ENCODE results near the gene TMEM239.
"Not testable (repeated sequence)": the region's sequence is repeated elsewhere in the genome, so short reads cannot be mapped to it uniquely, and the experiment has no call there.

TMEM239 gene

GRCh38 chr20:2820896-2821869, 5.0 kb downstream of the TMEM239 start:
- no peak for DNase-seq (ENCODE audit: low spot score)

- no peak for DNase-seq (ENCODE audit: low spot score)
Observed at GRCh38 chr20:2822073-2822472, 5.9 kb downstream of the TMEM239 start.

DNA sequence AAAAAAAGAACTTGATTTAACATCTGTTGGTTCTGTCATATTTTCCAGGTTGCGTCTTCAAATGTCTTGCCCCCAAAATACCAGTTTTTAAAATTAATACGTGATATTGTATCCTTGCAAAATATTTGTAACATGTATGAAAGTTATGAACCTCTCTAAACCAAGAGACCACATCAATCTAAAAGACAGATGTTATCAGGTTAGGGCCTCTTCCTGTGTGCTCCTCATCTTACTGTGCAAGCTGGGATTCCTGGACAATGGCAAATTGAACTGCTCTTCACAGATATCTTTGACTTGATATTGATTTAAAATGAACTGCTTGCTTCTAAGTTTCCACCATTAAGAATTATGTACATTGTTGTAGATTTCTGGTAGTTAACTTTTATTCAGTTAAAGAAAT, 9.6 kb downstream of the TMEM239 start:
- no peak for DNase-seq (ENCODE audit: low spot score)

GRCh38 chr20:2826655-2827054, 10.5 kb downstream of the TMEM239 start:
- DNase-seq (ENCODE audit: low spot score): no peak

DNA sequence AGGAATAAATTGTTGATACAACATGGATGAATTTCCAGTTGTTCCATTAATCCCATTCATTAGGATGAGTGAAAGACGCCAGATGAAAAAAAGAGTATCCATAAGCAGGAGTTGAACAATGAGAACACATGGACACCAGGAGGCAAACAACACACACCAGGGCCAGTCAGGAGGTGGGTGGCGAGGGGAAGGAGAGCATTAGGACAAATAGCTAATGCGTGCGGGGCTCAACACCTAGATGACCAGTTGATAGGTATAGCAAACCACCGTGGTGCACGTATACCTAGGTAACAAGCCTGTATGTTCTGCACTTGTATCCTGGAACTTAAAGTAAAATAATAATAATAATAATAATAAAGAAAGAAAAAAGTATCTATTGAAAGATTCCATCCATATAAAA, 13.2 kb downstream of the TMEM239 start:
- no peak for DNase-seq (ENCODE audit: low spot score)

GRCh38 chr20:2831206-2831605, 15.0 kb downstream of the TMEM239 start:
- not testable (repeated sequence) for DNase-seq (ENCODE audit: low spot score)

DNA sequence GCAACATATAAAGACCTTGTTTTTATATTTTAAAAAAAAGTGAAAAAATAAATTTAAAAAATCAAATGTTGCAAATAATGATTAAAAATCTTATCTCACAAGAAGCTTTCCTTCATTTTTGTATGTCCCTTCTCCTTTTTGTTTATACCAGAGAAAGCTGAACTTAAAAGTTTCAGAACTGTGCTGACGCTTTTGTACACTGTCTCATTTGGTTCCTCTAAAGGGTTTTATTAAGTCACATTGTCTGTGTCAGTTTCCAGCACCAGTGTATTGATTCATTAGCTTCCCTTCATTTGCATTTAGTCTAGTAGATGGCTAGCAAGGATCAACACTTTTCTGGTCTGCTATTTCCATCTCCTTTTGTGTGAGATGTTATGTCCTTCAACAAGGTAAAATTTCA, 17.6 kb downstream of the TMEM239 start:
- DNase-seq (ENCODE audit: low spot score): no peak

DNA sequence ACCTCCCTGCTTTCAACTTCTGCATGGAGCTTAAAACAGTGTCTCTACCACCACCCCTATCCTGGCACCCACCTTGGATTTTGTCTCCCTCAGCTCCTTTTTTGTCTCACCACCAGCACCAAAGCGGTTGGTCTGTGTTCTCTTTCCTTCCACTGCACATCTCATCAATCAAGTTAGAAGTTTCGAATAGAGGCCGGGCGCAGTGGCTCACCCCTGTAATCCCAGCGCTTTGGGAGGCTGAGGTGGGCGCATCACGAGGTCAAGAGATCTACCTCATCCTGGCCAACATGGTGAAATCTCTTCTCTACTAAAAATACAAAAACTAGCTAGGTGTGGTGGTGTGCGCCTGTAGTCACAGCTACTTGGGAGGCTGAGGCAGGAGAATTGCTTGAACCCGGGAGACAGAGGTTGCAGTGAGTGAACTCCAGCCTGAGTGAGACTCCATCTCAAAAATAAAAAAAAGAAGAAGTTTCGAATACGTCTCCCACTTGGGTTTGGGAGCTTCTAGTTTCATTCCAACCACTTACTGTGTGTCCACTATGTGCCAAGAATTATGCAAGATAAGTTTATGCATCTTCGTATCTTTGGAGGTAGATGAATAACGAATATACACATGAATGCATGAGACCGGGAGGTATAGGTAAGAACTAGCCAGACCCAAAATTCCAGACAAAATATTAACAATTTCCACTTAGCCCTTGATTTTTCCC, 18.4 kb downstream of the TMEM239 start:
- DNase-seq (ENCODE audit: low spot score): no peak

GRCh38 chr20:2835331-2835796, 19.2 kb downstream of the TMEM239 start:
- no peak for DNase-seq (ENCODE audit: low spot score)

DNA sequence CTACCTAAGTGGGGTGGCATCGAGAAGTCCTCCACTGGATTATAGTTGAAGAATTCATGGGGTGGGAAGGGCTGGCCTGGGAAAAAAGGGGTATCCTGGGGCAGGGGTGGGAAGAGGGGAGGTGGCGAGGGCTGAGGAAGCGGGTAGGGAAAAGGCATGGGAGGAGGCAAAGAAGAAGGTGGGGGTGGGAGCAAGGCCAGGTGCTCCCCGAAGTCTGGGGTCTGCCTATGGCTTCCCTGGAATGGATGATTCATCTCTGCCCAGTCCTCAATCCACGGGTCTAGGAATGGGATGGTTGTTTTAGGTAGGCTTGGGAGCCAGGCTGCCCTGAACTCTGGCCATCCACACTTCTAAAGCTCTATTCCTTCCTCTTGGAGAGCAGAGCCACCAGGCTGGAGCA, 19.9 kb downstream of the TMEM239 start:
- no peak for DNase-seq (ENCODE audit: low spot score)

DNA sequence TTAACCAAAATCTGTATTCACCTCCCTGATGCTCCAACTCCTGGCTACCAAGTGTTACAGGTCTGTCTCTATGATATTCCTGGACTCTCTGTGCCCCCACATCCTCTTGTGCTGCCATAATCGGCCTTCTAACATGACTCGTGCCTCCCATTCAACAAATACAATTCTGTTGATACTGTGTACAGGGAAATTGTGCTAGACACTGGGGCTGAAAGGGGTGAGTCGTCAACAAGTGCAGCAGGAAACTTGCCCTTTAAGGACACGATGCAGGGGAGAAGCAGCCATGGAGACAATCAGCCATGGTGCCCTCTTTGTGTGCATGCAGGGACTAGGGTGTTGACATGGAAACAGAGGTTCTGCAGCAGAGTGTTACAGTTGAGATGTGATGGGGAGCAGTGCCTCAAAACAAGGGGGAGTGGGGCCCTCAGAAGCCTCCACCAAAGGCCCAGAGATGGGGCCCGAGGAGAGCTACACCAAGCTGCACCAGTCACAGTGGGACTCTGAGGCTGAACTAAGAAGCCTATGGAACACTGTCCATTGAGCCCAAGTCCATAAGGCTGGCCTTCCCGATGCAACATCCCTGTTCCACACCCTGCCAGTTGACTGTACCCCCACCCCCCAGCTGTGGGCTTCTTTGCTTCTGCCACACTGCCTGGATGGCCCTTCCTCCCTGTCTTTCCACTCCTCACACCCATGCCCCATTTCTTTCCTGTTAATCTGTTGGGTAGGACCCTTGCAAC, 21.2 kb downstream of the TMEM239 start:
- DNase-seq (ENCODE audit: low spot score): no peak

DNA sequence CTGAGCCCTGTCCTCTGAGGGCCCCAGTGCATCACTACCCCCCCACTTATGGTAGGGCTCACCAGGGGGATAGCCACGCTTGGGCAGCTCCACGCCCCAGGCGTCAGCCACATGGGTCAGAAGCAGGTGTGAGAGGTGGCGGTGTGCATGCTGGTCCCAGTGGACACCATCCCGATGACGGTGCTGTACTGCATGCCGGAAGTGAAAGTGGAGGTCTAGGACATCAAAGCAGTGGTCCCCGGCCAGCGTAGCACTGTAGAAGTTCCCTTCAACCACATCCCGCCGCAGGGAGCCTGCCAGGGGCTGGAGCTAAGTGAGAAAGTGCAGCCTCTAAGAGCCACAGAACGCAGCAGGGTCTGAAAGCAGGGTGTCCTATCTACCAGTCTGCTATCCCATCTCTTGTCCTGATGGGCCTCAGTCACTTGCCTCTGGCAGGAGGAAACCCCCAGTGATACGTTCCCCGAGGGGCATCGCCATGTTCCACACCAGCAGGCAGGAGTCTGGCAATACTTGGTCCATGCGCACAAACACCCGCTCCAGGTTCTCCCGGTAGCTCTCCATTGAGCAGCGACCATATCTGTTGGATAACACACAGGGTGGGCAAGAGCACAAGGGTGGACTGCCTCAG, 22.1 kb downstream of the TMEM239 start:
- no peak for DNase-seq (ENCODE audit: low spot score)

DNA sequence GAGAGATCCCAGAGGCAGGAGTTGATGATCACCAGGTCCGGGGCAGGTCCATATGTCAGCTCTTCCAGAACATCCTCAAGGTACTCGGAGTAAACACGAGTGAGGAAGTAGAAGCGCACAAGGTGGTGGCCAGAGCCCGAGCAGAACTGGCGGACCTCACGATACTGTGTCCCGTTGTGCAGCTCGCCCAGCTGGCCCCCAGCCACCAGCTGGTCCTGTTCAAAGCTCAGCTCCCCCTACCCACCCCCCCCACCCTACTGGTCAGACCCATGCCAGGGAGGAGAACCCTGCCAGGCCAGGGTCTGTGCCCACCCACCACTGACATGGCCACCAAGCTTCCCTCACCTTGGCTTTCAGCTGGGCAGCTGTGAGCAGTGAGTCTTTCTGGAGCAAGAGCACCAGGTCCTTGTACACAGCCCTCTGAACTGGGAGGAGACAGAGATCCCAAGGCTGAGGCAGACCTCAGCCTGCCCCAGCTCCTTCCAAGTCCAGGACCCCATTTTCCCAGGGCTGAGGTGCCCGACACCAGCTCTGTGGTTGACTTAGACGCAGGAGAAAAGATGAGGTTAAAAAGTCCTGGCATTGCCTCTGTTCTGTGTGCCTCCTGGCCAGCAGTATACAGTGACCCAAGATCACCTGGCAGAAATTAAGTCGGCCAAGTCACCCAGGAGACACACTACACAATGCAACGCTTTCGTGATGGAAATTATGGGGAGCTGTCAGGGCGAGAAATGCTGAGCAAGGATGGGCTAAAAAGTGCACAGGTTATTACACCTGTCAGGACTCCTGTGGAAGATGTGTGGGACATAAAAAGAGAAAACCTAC, 22.9 kb downstream of the TMEM239 start:
- no peak for DNase-seq (ENCODE audit: low spot score)

- no peak for DNase-seq (ENCODE audit: low spot score)
Observed at GRCh38 chr20:2839732-2840137, 23.6 kb downstream of the TMEM239 start.

DNA sequence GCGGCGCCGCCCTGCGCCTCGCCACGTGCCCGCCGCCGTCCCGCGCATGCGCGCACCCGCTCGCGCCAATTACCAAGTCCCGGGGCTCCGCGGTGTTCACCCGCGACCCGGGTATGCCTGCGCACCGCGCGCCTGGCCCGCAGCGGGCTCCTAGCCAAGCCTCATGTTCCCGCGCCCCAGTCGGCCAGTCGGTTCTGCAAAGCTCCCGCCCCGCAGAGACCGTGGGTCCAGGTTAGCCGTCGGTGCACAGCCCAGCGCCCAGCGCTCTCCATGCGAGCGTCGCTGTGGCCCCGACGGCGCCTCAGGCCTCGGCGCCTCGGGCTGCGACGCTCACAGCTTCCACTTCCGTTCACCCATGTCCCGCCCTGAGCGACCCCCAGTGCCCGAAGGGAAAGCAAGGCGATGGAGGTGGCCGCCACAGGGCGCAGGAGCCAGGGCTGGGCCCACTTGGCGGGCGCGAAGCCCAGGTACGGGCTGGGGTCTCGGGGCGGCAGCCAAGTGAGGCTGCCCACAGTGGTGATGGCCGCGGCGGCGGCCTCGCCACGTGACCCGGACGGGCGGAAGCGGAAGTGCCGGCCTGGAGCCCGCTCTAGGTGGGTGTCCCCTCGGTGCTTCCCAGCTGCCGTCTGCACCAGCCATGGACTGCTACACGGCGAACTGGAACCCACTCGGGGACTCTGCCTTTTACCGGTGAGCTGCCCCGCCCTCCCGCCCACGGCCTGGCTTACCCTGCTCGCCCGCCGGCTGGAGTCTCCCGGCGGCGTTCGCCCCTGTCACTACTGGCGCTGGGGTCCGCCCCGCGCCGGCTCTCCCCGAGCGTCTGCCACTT, 24.2 kb downstream of the TMEM239 start, which contains the start of the genes PCED1A and VPS16:
PCED1A (minus strand) TSS at position 518 of the 829 bp plus-strand sequence. CDS start 743 bp downstream, outside the sequence.
VPS16 (plus strand) TSS at position 608 of the 829 bp plus-strand sequence; CDS start at position 638, 30 bp downstream.
- peak; percentile 99 for DNase-seq (ENCODE audit: low spot score)

- DNase-seq (ENCODE audit: low spot score): no peak
Observed at GRCh38 chr20:2840967-2841531, 24.9 kb downstream of the TMEM239 start.

DNA sequence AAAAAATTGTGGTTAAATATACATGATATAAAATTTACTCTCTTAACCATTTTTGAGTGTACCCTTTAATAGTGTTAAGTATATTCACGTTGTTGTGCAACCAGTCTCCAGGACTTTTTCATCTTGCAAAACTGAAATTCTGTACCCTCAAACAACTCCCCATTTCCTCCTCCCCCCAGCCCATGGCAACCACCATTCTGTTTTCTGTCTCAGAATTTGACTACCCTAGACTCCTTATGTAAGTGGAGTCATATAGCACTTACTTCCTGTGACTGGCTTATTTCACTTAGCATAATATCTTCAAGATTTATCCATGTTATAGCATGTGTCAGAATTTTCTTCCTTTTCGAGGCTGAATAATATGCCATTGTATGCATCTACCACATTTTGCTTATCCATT, 29.4 kb downstream of the TMEM239 start:
- no peak for DNase-seq (ENCODE audit: low spot score)

GRCh38 chr20:2846698-2847097, 30.5 kb downstream of the TMEM239 start:
- no peak for DNase-seq (ENCODE audit: low spot score)

GRCh38 chr20:2847802-2848201, 31.6 kb downstream of the TMEM239 start:
- DNase-seq (ENCODE audit: low spot score): no peak

Data from D341Med (cell line).